HepG2 (cell line): ENCODE measurements around the gene TPPP2. TPM values are rescaled to one million over a fixed set of nuclear protein-coding genes. Genes with fewer than 3 reads are reported as not detected.

ENCODE experiments used
- BORCS8-MEF2B ChIP-seq: sonication (generic); formaldehyde crosslinking; IDR thresholded peaks from 2 replicates; pipeline ENCODE4 v1.8.0; 2022; ENCODE audit warnings: mild to moderate bottlenecking, missing genetic modification reagents
- GABPA ChIP-seq, 2 experiments: IDR thresholded peaks; 2 replicates each; pipeline ENCODE4 v1.6.1; 2011 to 2016; ENCODE audit warnings: low read depth in 2 of 2, low read length in 1 of 2, missing biosample characterization in 1 of 2, missing genetic modification characterization in 1 of 2
- HNF4A ChIP-seq: sonication (generic); formaldehyde crosslinking; IDR thresholded peaks from 2 replicates; pipeline ENCODE4 v1.4.0; 2020; ENCODE audit warnings: missing genetic modification reagents
- HNRNPL ChIP-seq: fragments of 200-400 bp; formaldehyde crosslinking; IDR thresholded peaks from 2 replicates; pipeline ENCODE4 v1.6.1; 2017; ENCODE audit warnings: mild to moderate bottlenecking, low read depth, low read length
- NPAS2 ChIP-seq: sonication (generic); formaldehyde crosslinking; IDR thresholded peaks from 2 replicates; pipeline ENCODE4 v1.8.0; 2022; ENCODE audit warnings: mild to moderate bottlenecking, missing genetic modification reagents, borderline replicate concordance
- REL ChIP-seq: sonication (generic); formaldehyde crosslinking; conservative IDR thresholded peaks from 2 replicates; pipeline ENCODE4 v1.8.0; 2022; ENCODE audit warnings: mild to moderate bottlenecking, missing genetic modification reagents, moderate library complexity
- SALL1 ChIP-seq: sonication (generic); formaldehyde crosslinking; IDR thresholded peaks from 2 replicates; pipeline ENCODE4 v1.8.0; 2022; ENCODE audit warnings: mild to moderate bottlenecking, missing genetic modification reagents
- SMC3 ChIP-seq: IDR thresholded peaks from 2 replicates; pipeline ENCODE4 v1.6.1; 2011; ENCODE audit warnings: low read length, improper control_type of control experiment
- SPEN ChIP-seq: sonication (generic); formaldehyde crosslinking; IDR thresholded peaks from 2 replicates; pipeline ENCODE4 v1.5.1; 2020; ENCODE audit warnings: low read depth, mild to moderate bottlenecking, missing genetic modification reagents
- SRY ChIP-seq: sonication (generic); formaldehyde crosslinking; IDR thresholded peaks from 2 replicates; pipeline ENCODE4 v1.8.0; 2022; ENCODE audit warnings: mild to moderate bottlenecking, missing genetic modification reagents
- SYNCRIP ChIP-seq: fragments of 200-400 bp; formaldehyde crosslinking; IDR thresholded peaks from 2 replicates; pipeline ENCODE4 v1.6.1; 2018; ENCODE audit warnings: mild to moderate bottlenecking, low read depth, low read length; ENCODE audit not compliant: insufficient read depth
- TMF1 ChIP-seq: sonication (generic); formaldehyde crosslinking; IDR thresholded peaks from 2 replicates; pipeline ENCODE4 v1.8.1; 2022; ENCODE audit warnings: low read depth, missing genetic modification reagents
- YY1 ChIP-seq: IDR thresholded peaks from 2 replicates; pipeline ENCODE4 v1.6.1; 2011; ENCODE audit warnings: low read length, low read depth, moderate library complexity, mild to moderate bottlenecking; ENCODE audit not compliant: insufficient read depth, insufficient replicate concordance
- ZMYM2 ChIP-seq: sonication (generic); formaldehyde crosslinking; IDR thresholded peaks from 2 replicates; pipeline ENCODE4 v1.8.0; 2022; ENCODE audit warnings: mild to moderate bottlenecking, missing genetic modification reagents
- ZNF468 ChIP-seq: sonication (generic); formaldehyde crosslinking; IDR thresholded peaks from 2 replicates; pipeline ENCODE4 v1.8.0; 2022; ENCODE audit warnings: mild to moderate bottlenecking, moderate library complexity, missing genetic modification reagents
- ZNF510 ChIP-seq: sonication (generic); formaldehyde crosslinking; IDR thresholded peaks from 2 replicates; pipeline ENCODE4 v1.4.0; 2020; ENCODE audit warnings: low read depth, mild to moderate bottlenecking, missing genetic modification reagents
- ZNF546 ChIP-seq: sonication (generic); formaldehyde crosslinking; conservative IDR thresholded peaks from 2 replicates; pipeline ENCODE4 v1.8.1; 2023; ENCODE audit warnings: mild to moderate bottlenecking, missing genetic modification reagents
- polyA plus RNA-seq, 8 experiments: library from polyadenylated mRNA; depleted of rRNA in 3 of 8; stranded (reverse) in 7 of 8; unstranded in 1 of 8; fragments of >200 nt; fragmentation: Illumina TruSeq in 4 of 8; extraction: Trizol in 4 of 8; gene quantifications; 2 replicates each; pipeline versions ENCODE4 v1.2.1 to v1.2.3, GENCODE V29; 2011 to 2016; ENCODE audit warnings: low read depth in 4 of 8, missing spikeins in 1 of 8, mixed read lengths in 1 of 8; ENCODE audit not compliant: insufficient read depth in 1 of 8
- total RNA-seq, 5 experiments: library from RNA; depleted of rRNA; stranded (reverse); fragments of >200 nt; fragmentation: Illumina TruSeq; extraction: Trizol; gene quantifications; 2 replicates each; pipeline ENCODE4 v1.2.3, GENCODE V29; 2016; ENCODE audit warnings: low read depth in 1 of 5
- TF ChIP-seq, protein P1 (sequence below): sonication (generic); formaldehyde crosslinking; IDR thresholded peaks from 2 replicates; pipeline ENCODE4 v1.5.1; 2020; ENCODE audit warnings: mild to moderate bottlenecking, missing genetic modification reagents, moderate library complexity
- TF ChIP-seq, protein P2 (sequence below): IDR thresholded peaks from 2 replicates; pipeline ENCODE4 v1.6.1; 2018; ENCODE audit warnings: missing genetic modification reagents, mild to moderate bottlenecking, missing compliant biosample characterization
- TF ChIP-seq, protein P3 (sequence below): sonication (generic); formaldehyde crosslinking; IDR thresholded peaks from 2 replicates; pipeline ENCODE4 v1.8.0; 2022; ENCODE audit warnings: missing genetic modification reagents, mild to moderate bottlenecking, borderline replicate concordance
- TF ChIP-seq, protein P4 (sequence below): sonication (generic); formaldehyde crosslinking; IDR thresholded peaks from 2 replicates; pipeline ENCODE4 v1.8.0; 2022; ENCODE audit warnings: mild to moderate bottlenecking, missing genetic modification reagents, moderate library complexity

TPPP2 gene
- total and polyA plus RNA-seq, 2 of the 13 experiments (the other 11 are each of a cell fraction or from before 2014, with no cell fraction given), result 0.58 to 4.2 TPM

DNA sequence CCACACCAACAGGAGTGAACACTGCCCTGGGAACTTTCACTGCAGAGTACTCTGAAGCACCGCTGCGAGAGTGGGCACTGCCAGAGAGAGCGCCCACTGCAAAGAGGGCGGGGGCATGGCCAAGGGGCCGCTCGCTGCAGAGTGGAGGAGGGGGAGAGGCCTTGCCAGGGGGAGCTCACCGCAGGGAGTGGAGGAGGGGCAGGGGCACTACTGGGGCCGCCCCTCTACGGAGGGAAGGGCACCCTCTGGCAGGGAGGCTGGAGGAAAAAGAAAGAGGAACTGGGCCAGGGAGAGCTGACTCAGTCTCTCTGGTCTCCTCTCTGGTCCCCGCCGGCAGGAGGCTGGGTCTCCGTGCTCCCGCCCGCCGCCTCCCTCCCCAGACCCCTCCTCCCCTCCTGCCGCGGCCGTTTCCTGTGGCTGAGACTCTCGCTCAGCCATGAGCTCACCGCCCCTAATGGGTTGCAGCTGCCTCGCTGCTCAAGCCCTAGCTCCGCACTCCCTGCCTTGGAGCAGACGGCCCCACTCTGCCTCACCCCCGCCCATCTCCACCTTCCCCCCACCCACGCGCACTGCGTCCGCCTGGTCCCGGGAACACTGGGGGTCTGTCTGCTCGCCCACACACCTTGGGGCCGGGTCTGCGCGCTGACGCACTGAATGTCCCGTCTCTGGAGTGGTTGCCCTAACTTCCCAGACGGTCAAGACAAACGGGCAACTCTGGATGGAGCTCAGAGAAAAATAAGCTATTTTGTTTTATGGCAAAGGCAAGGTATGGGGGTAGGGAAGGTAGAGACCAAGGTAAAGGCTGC lies 41.4 kb downstream of the TPPP2 start (continued):
- TF ChIP-seq ZMYM2 (CRISPR knock-in tag) (0 out of 2 replicates have a peak, but pooled peaks have one; percentile 32), ZNF510 (CRISPR knock-in tag) (no peak), YY1 (peak; percentile 45), HNF4A (CRISPR knock-in tag) (no peak), TMF1 (0 out of 2 replicates have a peak, but pooled peaks have one; percentile 41), SMC3 (no peak), ZNF468 (no peak), SPEN (CRISPR knock-in tag) (peak; percentile 68; the same call in 1 of the 2 replicates), HNRNPL (peak; percentile 99), NPAS2 (CRISPR knock-in tag) (no peak), REL (CRISPR knock-in tag) (peak; percentile 97), GABPA (IDR thresholded peaks at IDR 0.05; ENCODE audit: low read depth, low read length) (no peak), GABPA (CRISPR knock-in tag; IDR thresholded peaks at IDR 0.05; ENCODE audit: low read depth) (peak; percentile 42; the same call in 1 of the 2 replicates), ZNF546 (no peak; the same call in 1 of the 2 replicates), SRY (CRISPR knock-in tag) (0 out of 2 replicates have a peak, but pooled peaks have one; percentile 10), BORCS8-MEF2B (CRISPR knock-in tag) (peak; percentile 30), SYNCRIP (no peak), SALL1 (CRISPR knock-in tag) (peak; percentile 36; the same call in 1 of the 2 replicates)
- TF ChIP-seq, protein P1, sequence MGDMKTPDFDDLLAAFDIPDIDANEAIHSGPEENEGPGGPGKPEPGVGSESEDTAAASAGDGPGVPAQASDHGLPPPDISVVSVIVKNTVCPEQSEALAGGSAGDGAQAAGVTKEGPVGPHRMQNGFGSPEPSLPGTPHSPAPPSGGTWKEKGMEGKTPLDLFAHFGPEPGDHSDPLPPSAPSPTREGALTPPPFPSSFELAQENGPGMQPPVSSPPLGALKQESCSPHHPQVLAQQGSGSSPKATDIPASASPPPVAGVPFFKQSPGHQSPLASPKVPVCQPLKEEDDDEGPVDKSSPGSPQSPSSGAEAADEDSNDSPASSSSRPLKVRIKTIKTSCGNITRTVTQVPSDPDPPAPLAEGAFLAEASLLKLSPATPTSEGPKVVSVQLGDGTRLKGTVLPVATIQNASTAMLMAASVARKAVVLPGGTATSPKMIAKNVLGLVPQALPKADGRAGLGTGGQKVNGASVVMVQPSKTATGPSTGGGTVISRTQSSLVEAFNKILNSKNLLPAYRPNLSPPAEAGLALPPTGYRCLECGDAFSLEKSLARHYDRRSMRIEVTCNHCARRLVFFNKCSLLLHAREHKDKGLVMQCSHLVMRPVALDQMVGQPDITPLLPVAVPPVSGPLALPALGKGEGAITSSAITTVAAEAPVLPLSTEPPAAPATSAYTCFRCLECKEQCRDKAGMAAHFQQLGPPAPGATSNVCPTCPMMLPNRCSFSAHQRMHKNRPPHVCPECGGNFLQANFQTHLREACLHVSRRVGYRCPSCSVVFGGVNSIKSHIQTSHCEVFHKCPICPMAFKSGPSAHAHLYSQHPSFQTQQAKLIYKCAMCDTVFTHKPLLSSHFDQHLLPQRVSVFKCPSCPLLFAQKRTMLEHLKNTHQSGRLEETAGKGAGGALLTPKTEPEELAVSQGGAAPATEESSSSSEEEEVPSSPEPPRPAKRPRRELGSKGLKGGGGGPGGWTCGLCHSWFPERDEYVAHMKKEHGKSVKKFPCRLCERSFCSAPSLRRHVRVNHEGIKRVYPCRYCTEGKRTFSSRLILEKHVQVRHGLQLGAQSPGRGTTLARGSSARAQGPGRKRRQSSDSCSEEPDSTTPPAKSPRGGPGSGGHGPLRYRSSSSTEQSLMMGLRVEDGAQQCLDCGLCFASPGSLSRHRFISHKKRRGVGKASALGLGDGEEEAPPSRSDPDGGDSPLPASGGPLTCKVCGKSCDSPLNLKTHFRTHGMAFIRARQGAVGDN (CRISPR knock-in tag), result peak; percentile 73
- TF ChIP-seq, protein P2, sequence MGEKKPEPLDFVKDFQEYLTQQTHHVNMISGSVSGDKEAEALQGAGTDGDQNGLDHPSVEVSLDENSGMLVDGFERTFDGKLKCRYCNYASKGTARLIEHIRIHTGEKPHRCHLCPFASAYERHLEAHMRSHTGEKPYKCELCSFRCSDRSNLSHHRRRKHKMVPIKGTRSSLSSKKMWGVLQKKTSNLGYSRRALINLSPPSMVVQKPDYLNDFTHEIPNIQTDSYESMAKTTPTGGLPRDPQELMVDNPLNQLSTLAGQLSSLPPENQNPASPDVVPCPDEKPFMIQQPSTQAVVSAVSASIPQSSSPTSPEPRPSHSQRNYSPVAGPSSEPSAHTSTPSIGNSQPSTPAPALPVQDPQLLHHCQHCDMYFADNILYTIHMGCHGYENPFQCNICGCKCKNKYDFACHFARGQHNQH, result peak; percentile 47; the same call in 1 of the 2 replicates
- TF ChIP-seq, protein P3, sequence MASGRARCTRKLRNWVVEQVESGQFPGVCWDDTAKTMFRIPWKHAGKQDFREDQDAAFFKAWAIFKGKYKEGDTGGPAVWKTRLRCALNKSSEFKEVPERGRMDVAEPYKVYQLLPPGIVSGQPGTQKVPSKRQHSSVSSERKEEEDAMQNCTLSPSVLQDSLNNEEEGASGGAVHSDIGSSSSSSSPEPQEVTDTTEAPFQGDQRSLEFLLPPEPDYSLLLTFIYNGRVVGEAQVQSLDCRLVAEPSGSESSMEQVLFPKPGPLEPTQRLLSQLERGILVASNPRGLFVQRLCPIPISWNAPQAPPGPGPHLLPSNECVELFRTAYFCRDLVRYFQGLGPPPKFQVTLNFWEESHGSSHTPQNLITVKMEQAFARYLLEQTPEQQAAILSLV (CRISPR knock-in tag), result peak; percentile 43; the same call in 1 of the 2 replicates
- TF ChIP-seq, protein P4, sequence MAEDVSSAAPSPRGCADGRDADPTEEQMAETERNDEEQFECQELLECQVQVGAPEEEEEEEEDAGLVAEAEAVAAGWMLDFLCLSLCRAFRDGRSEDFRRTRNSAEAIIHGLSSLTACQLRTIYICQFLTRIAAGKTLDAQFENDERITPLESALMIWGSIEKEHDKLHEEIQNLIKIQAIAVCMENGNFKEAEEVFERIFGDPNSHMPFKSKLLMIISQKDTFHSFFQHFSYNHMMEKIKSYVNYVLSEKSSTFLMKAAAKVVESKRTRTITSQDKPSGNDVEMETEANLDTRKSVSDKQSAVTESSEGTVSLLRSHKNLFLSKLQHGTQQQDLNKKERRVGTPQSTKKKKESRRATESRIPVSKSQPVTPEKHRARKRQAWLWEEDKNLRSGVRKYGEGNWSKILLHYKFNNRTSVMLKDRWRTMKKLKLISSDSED (CRISPR knock-in tag), result no peak
